ENCODE results near the gene NPM1. TPM values are rescaled to one million over a fixed set of nuclear protein-coding genes. Genes with fewer than 3 reads are reported as not detected.

Gene NPM1
- total RNA-seq, 1 donor from 2014 or later: 585 TPM

DNA sequence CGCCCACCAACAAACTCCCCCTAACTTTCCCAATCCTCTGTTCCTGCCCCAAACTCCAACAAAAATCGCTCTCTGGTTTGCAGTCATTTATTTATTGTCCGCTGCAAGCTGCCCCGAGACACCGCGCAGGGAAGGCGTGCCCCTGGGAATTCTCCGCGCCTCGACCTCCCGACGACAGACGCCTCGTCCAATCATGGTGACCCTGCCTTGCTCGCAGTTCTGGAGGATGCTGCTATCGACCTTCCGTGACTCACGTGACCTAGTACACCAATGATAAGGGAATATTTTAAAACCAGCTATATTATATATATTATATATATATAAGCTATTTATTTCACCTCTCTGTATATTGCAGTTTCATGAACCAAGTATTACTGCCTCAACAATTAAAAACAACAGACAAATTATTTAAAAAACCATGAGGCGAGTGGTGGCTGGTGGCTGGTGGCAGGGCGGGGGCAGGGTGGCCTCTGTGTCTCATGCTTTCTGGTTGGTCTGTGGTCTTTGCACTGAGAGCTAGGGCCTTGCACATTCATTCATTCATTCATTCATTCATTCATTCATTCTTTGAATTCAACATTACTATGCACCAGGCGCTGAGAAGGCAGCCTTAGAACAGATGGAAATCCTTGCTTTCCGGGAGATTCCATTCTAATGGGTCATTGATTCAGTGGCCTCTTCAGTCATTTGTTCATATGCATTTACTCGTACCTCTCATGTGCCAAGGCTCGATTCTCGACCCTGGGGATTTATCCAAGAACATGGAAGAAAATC, 69.7 kb downstream of the NPM1 start:
- Histone ChIP-seq H3K27me3 (no peaks in the 10 kb centered on the region), H3K4me3 (no peak overlapping the region), H3K4me1 (no peaks in the 10 kb centered on the region), H3K36me3 (no peaks in the 10 kb centered on the region), H3K9me3 (no peaks in the 10 kb centered on the region), H3K27ac (no peak overlapping the region)
- TF ChIP-seq CTCF (IDR thresholded peaks at IDR 0.05): no peak
- intact Hi-C loops (cut with DNase I): no loop called here
- ATAC-seq (no peak), DNase-seq (no peak)

- TF ChIP-seq CTCF (IDR thresholded peaks at IDR 0.05): no peak
- Histone ChIP-seq H3K27ac (no peak overlapping the region), H3K4me3 (no peak overlapping the region), H3K36me3 (no peaks in the 10 kb centered on the region), H3K27me3 (no peaks in the 10 kb centered on the region), H3K4me1 (no peaks in the 10 kb centered on the region), H3K9me3 (no peaks in the 10 kb centered on the region)
- ATAC-seq (peak; percentile 22), DNase-seq (no peak)
- intact Hi-C loops (cut with DNase I): no loop called here
Measured at GRCh38 chr5:171459839-171460238, 72.2 kb downstream of the NPM1 start.

Small RNAs within 50 kb of the gene (microRNA-seq; reads per million reads assigned to microRNA genes)
- gene MIR3912 (ENCODE audit: borderline microRNAs expressed): 1.7 reads per million, percentile 3 among the genes with 10 or more reads in this experiment

Other genes with a start within 250 kb of the NPM1 start
- gene TLX3, start 78.6 kb upstream of the NPM1 start, total RNA-seq: not detected
- 4.2 TPM for gene FGF18, start 31.8 kb downstream of the NPM1 start, total RNA-seq